ENCODE measurements around the gene ITGB2. TPM values are rescaled to one million over a fixed set of nuclear protein-coding genes. Genes with fewer than 3 reads are reported as not detected.
"Not testable (repeated sequence)": the region's sequence is repeated elsewhere in the genome, so short reads cannot be mapped to it uniquely, and the experiment has no call there.

ITGB2 gene
- total RNA-seq, 2 donors from 2014 or later: 448 to 1,246 TPM

- Mint-ChIP-seq H3K36me3 (no peaks in the 10 kb centered on the region), H3K9me3 (no peaks in the 10 kb centered on the region), H3K27ac (peak overlapping the region; percentile 69 to 90), H3K4me3 (peak overlapping the region; percentile 86), H3K27me3 (no peaks in the 10 kb centered on the region), H3K4me1 (ENCODE audit: low read depth in 2 of 2) (peaks cover 56 to 61% of the 10 kb centered on the region in 2 donors)
- no peak for ATAC-seq
- DNase-seq (ENCODE audit: low spot score): no peak
These were observed 9.3 kb upstream of the ITGB2 start for GRCh38 chr21:44929799-44930542.

GRCh38 chr21:44929242-44929798, 8.6 kb upstream of the ITGB2 start:
- Mint-ChIP-seq H3K36me3 (no peaks in the 10 kb centered on the region), H3K27me3 (no peaks in the 10 kb centered on the region), H3K4me1 (ENCODE audit: low read depth in 2 of 2) (peaks cover 62 to 67% of the 10 kb centered on the region in 2 donors), H3K4me3 (peak overlapping the region; percentile 86), H3K27ac (peak overlapping the region; percentile 69 to 90), H3K9me3 (no peaks in the 10 kb centered on the region)
- DNase-seq (ENCODE audit: low spot score) (no peak), ATAC-seq (no peak)

- peaks cover 69 to 74% of the 10 kb centered on the region in 2 donors for H3K4me1 Mint-ChIP-seq (ENCODE audit: low read depth in 2 of 2)
- H3K36me3 Mint-ChIP-seq; H3K9me3 Mint-ChIP-seq; DNase-seq (ENCODE audit: low spot score); ATAC-seq; H3K27me3 Mint-ChIP-seq: not testable (repeated sequence)
- H3K27ac Mint-ChIP-seq: peak overlapping the region; percentile 88 to 90
- peak overlapping the region; percentile 86 for H3K4me3 Mint-ChIP-seq
These were observed 8.0 kb upstream of the ITGB2 start for GRCh38 chr21:44928500-44929241.

GRCh38 chr21:44927587-44928461, 7.1 kb upstream of the ITGB2 start:
- Mint-ChIP-seq H3K27me3 (no peaks in the 10 kb centered on the region), H3K9me3 (no peaks in the 10 kb centered on the region), H3K4me3 (peak overlapping the region; percentile 86), H3K36me3 (no peaks in the 10 kb centered on the region), H3K4me1 (ENCODE audit: low read depth in 2 of 2) (peaks cover 76 to 79% of the 10 kb centered on the region in 2 donors), H3K27ac (peak overlapping the region; percentile 88 to 90)
- peak; percentile 73 to 77 for ATAC-seq
- DNase-seq (ENCODE audit: low spot score): peak; percentile 88

GRCh38 chr21:44927259-44927586, 6.5 kb upstream of the ITGB2 start:
- ATAC-seq: no peak
- Mint-ChIP-seq H3K27me3 (no peaks in the 10 kb centered on the region), H3K27ac (peak overlapping the region; percentile 88 to 90), H3K36me3 (no peaks in the 10 kb centered on the region), H3K4me1 (ENCODE audit: low read depth in 2 of 2) (peaks cover 78 to 80% of the 10 kb centered on the region in 2 donors), H3K4me3 (peak overlapping the region; percentile 86), H3K9me3 (no peaks in the 10 kb centered on the region)
- DNase-seq (ENCODE audit: low spot score): no peak

- no peaks in the 10 kb centered on the region for H3K36me3 Mint-ChIP-seq
- ATAC-seq: peak; percentile 17 to 29
- H3K4me3 Mint-ChIP-seq: peak overlapping the region; percentile 86
- peaks cover 80 to 84% of the 10 kb centered on the region in 2 donors for H3K4me1 Mint-ChIP-seq (ENCODE audit: low read depth in 2 of 2)
- no peak for DNase-seq (ENCODE audit: low spot score)
- no peaks in the 10 kb centered on the region for H3K27me3 Mint-ChIP-seq
- H3K9me3 Mint-ChIP-seq: no peaks in the 10 kb centered on the region
- peak overlapping the region; percentile 88 to 90 for H3K27ac Mint-ChIP-seq
These were observed 5.8 kb upstream of the ITGB2 start for GRCh38 chr21:44926331-44927101.

- peaks cover under 1% of the 10 kb centered on the region for H3K36me3 Mint-ChIP-seq
- H3K27ac Mint-ChIP-seq: peak overlapping the region; percentile 88 to 90
- H3K9me3 Mint-ChIP-seq: no peaks in the 10 kb centered on the region
- H3K4me3 Mint-ChIP-seq: peak overlapping the region; percentile 80
- H3K4me1 Mint-ChIP-seq (ENCODE audit: low read depth in 2 of 2): peaks cover 78 to 82% of the 10 kb centered on the region in 2 donors
- ATAC-seq (peak in 1 of 2 donors; percentile 0), DNase-seq (ENCODE audit: low spot score) (no peak)
- H3K27me3 Mint-ChIP-seq: no peaks in the 10 kb centered on the region
These were observed 4.7 kb upstream of the ITGB2 start for GRCh38 chr21:44925378-44925755.

- DNase-seq (ENCODE audit: low spot score): no peak
- no peaks in the 10 kb centered on the region for H3K9me3 Mint-ChIP-seq
These were observed 4.1 kb upstream of the ITGB2 start for GRCh38 chr21:44924606-44925377.

GRCh38 chr21:44923480-44924084, 2.9 kb upstream of the ITGB2 start:
- DNase-seq (ENCODE audit: low spot score): no peak
- H3K36me3 Mint-ChIP-seq: peaks cover 6% of the 10 kb centered on the region
- H3K4me3 Mint-ChIP-seq: peak overlapping the region; percentile 80
- H3K27ac Mint-ChIP-seq: peak overlapping the region; percentile 88 to 90
- no peaks in the 10 kb centered on the region for H3K9me3 Mint-ChIP-seq
- no peaks in the 10 kb centered on the region for H3K27me3 Mint-ChIP-seq
- H3K4me1 Mint-ChIP-seq (ENCODE audit: low read depth in 2 of 2): peaks cover 66 to 75% of the 10 kb centered on the region in 2 donors
- no peak for ATAC-seq

More at GRCh38 chr21:44924606-44925377, 4.1 kb upstream of the ITGB2 start:
- Mint-ChIP-seq H3K36me3 (peaks cover 6% of the 10 kb centered on the region), H3K27ac (peak overlapping the region; percentile 88 to 90), H3K4me3 (peak overlapping the region; percentile 80), H3K4me1 (ENCODE audit: low read depth in 2 of 2) (peaks cover 78 to 79% of the 10 kb centered on the region in 2 donors), H3K27me3 (no peaks in the 10 kb centered on the region)
- peak; percentile 44 to 68 for ATAC-seq

GRCh38 chr21:44921928-44922327, 1.2 kb upstream of the ITGB2 start:
- ATAC-seq: no peak
- DNase-seq (ENCODE audit: low spot score): no peak
- H3K9me3 Mint-ChIP-seq: no peaks in the 10 kb centered on the region
- peaks cover 72 to 76% of the 10 kb centered on the region in 2 donors for H3K4me1 Mint-ChIP-seq (ENCODE audit: low read depth in 2 of 2)
- H3K27ac Mint-ChIP-seq: peak overlapping the region; percentile 88 to 90
- H3K27me3 Mint-ChIP-seq: no peaks in the 10 kb centered on the region
- peak overlapping the region; percentile 98 for H3K4me3 Mint-ChIP-seq
- peaks cover 6% of the 10 kb centered on the region for H3K36me3 Mint-ChIP-seq

- Mint-ChIP-seq H3K9me3 (no peaks in the 10 kb centered on the region), H3K36me3 (peaks cover 11% of the 10 kb centered on the region), H3K4me3 (peak overlapping the region; percentile 98), H3K27ac (peak overlapping the region; percentile 88 to 90), H3K4me1 (ENCODE audit: low read depth in 2 of 2) (peaks cover 72 to 75% of the 10 kb centered on the region in 2 donors), H3K27me3 (no peaks in the 10 kb centered on the region)
- DNase-seq (ENCODE audit: low spot score) (no peak), ATAC-seq (peak; percentile 29 to 39)
These were observed 596 bp downstream of the ITGB2 start for GRCh38 chr21:44919913-44920693.
